WTC11 (cell line): ENCODE data around the gene DCAF5. TPM values are rescaled to one million over a fixed set of nuclear protein-coding genes. Genes with fewer than 3 reads are reported as not detected.

ENCODE experiments used
- ATAC-seq: fragments of 200-7000 bp; cut with Tn5 transposase; 2 replicates; pipeline ENCODE4 v1.10.0; 2021; ENCODE audit warnings: mild to moderate bottlenecking, moderate library complexity
- CTCF ChIA-PET: fragments of 300-600 bp; sonication (Branson Sonifier 250); formaldehyde crosslinking; loops from one replicate; lab custom pipeline; 2021; ENCODE audit warnings: antibody characterized with exemption; lab: Charles Lee
- POLR2A ChIA-PET: fragments of 350-600 bp; sonication (Branson Sonifier 250); formaldehyde crosslinking; loops from one replicate; lab custom pipeline; 2021; ENCODE audit warnings: antibody characterized with exemption; lab: Charles Lee
- DNase-seq: peaks from one replicate; pipeline ENCODE4 v3.0.0; 2021; ENCODE audit warnings: low spot score
- H3K27ac Mint-ChIP-seq: 2 replicates; pipeline ENCODE4 v1.8.0; 2021; ENCODE audit warnings: mixed read lengths
- H3K27me3 Mint-ChIP-seq: 2 replicates; pipeline ENCODE4 v1.8.0; 2021; ENCODE audit warnings: low read depth, mild to moderate bottlenecking, moderate library complexity, mixed read lengths
- H3K36me3 Mint-ChIP-seq: 2 replicates; pipeline ENCODE4 v1.8.0; 2021; ENCODE audit warnings: mixed read lengths
- H3K4me1 Mint-ChIP-seq: 2 replicates; pipeline ENCODE4 v1.8.0; 2022; ENCODE audit warnings: mixed read lengths
- H3K4me3 Mint-ChIP-seq: 2 replicates; pipeline ENCODE4 v1.8.0; 2021; ENCODE audit warnings: mild to moderate bottlenecking, moderate library complexity, mixed read lengths
- H3K9me3 Mint-ChIP-seq: 2 replicates; pipeline ENCODE4 v1.8.0; 2021; ENCODE audit warnings: mixed read lengths
- EMX1 ChIP-seq: fragments of 250-450 bp; sonication (Bioruptor Pico); IDR thresholded peaks from 2 replicates; pipeline ENCODE4 v1.8.0; 2021; ENCODE audit warnings: mild to moderate bottlenecking
- FOXJ3 ChIP-seq: sonication (generic); formaldehyde crosslinking; IDR thresholded peaks from 2 replicates; pipeline ENCODE4 v1.9.0; 2021; ENCODE audit warnings: missing genetic modification reagents, mild to moderate bottlenecking, borderline replicate concordance
- FOXK1 ChIP-seq: sonication (generic); formaldehyde crosslinking; IDR thresholded peaks from 2 replicates; pipeline ENCODE4 v1.8.0; 2022; ENCODE audit warnings: mild to moderate bottlenecking, moderate library complexity, missing genetic modification reagents
- JAZF1 ChIP-seq: fragments of 250-450 bp; sonication (Bioruptor Pico); IDR thresholded peaks from 2 replicates; pipeline ENCODE4 v1.9.0; 2021; ENCODE audit warnings: moderate library complexity, mild to moderate bottlenecking, inconsistent platforms
- JUN ChIP-seq: sonication (generic); formaldehyde crosslinking; IDR thresholded peaks from 2 replicates; pipeline ENCODE4 v1.8.0; 2023; ENCODE audit warnings: mild to moderate bottlenecking, missing genetic modification reagents
- MXD4 ChIP-seq: fragments of 250-450 bp; sonication (Bioruptor Pico); IDR thresholded peaks from 2 replicates; pipeline ENCODE4 v1.8.0; 2021; ENCODE audit warnings: mild to moderate bottlenecking, moderate library complexity, borderline replicate concordance
- NFYB ChIP-seq: sonication (generic); formaldehyde crosslinking; conservative IDR thresholded peaks from 2 replicates; pipeline ENCODE4 v1.8.0; 2022; ENCODE audit warnings: low read depth, missing genetic modification reagents
- PREB ChIP-seq: sonication (generic); formaldehyde crosslinking; IDR thresholded peaks from 2 replicates; pipeline ENCODE4 v1.8.1; 2022; ENCODE audit warnings: mild to moderate bottlenecking, missing genetic modification reagents, moderate library complexity, borderline replicate concordance
- SMAD4 ChIP-seq: sonication (generic); formaldehyde crosslinking; IDR thresholded peaks from 2 replicates; pipeline ENCODE4 v1.8.0; 2022; ENCODE audit warnings: mild to moderate bottlenecking, missing genetic modification reagents
- TEAD1 ChIP-seq: sonication (generic); formaldehyde crosslinking; IDR thresholded peaks from 2 replicates; pipeline ENCODE4 v1.8.0; 2022; ENCODE audit warnings: mild to moderate bottlenecking, missing genetic modification reagents
- ZNF425 ChIP-seq: fragments of 250-450 bp; sonication (Bioruptor Pico); conservative IDR thresholded peaks from 2 replicates; pipeline ENCODE4 v1.9.0; 2021; ENCODE audit warnings: mild to moderate bottlenecking
- total RNA-seq: library from RNA; stranded (reverse); gene quantifications from 3 replicates; pipeline ENCODE4 v1.2.3, GENCODE V29; 2021
- TF ChIP-seq, protein P1 (sequence below): sonication (generic); formaldehyde crosslinking; IDR thresholded peaks from 2 replicates; pipeline ENCODE4 v1.8.1; 2023; ENCODE audit warnings: mild to moderate bottlenecking, missing genetic modification reagents, borderline replicate concordance
- TF ChIP-seq, protein P2 (sequence below): sonication (generic); formaldehyde crosslinking; IDR thresholded peaks from 2 replicates; pipeline ENCODE4 v1.8.0; 2022; ENCODE audit warnings: mild to moderate bottlenecking, missing genetic modification reagents
- TF ChIP-seq, protein P3 (sequence below): sonication (generic); formaldehyde crosslinking; IDR thresholded peaks from 2 replicates; pipeline ENCODE4 v1.8.1; 2023; ENCODE audit warnings: mild to moderate bottlenecking, missing genetic modification reagents
- TF ChIP-seq, protein P4 (sequence below): fragments of 200-600 bp; IDR thresholded peaks from 2 replicates; pipeline ENCODE4 v1.8.0; 2022; ENCODE audit warnings: antibody characterized with exemption
- TF ChIP-seq, protein P5 (sequence below): sonication (generic); formaldehyde crosslinking; IDR thresholded peaks from 2 replicates; pipeline ENCODE4 v1.8.1; 2022; ENCODE audit warnings: low read depth, mild to moderate bottlenecking, moderate library complexity, missing genetic modification reagents, borderline replicate concordance

Gene DCAF5
- total RNA-seq, 1 experiment from 2014 or later: 30.3 TPM

DNA sequence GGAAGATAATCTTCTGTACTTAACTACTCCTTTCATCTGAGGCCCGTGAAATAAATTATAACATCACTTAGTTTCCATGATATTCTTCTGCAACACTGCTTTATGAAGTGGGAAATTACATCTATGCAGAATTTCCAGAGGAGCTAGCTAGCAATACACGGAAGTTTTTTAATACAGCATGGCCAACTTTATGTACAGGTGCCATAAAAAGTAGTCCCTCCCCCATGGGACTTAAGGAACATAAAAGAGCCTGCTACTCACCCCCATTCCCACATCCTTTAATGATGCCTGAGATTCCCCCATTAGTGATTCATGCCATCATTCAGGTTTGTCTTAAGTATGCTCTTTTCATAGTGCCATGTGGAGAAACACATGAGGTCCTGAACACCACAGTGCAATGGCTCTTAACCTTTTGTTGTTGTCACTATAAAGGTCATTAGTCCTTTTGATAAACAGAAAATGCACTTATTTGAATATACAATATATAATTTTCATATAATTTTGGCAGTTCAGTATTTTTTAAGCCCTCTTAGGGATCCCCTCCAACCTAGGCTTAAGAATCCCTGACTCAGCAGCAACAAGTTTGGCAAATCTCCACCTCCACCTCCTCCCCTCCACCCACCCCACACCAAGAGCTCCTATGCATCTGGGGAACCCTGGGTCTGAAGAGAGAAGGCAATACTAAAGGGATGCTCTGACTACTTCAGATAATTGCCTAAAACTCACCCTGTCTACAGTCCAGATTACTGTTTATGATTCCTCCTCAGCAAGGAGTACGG lies 37.3 kb downstream of the DCAF5 start:
- TF ChIP-seq, protein P1, sequence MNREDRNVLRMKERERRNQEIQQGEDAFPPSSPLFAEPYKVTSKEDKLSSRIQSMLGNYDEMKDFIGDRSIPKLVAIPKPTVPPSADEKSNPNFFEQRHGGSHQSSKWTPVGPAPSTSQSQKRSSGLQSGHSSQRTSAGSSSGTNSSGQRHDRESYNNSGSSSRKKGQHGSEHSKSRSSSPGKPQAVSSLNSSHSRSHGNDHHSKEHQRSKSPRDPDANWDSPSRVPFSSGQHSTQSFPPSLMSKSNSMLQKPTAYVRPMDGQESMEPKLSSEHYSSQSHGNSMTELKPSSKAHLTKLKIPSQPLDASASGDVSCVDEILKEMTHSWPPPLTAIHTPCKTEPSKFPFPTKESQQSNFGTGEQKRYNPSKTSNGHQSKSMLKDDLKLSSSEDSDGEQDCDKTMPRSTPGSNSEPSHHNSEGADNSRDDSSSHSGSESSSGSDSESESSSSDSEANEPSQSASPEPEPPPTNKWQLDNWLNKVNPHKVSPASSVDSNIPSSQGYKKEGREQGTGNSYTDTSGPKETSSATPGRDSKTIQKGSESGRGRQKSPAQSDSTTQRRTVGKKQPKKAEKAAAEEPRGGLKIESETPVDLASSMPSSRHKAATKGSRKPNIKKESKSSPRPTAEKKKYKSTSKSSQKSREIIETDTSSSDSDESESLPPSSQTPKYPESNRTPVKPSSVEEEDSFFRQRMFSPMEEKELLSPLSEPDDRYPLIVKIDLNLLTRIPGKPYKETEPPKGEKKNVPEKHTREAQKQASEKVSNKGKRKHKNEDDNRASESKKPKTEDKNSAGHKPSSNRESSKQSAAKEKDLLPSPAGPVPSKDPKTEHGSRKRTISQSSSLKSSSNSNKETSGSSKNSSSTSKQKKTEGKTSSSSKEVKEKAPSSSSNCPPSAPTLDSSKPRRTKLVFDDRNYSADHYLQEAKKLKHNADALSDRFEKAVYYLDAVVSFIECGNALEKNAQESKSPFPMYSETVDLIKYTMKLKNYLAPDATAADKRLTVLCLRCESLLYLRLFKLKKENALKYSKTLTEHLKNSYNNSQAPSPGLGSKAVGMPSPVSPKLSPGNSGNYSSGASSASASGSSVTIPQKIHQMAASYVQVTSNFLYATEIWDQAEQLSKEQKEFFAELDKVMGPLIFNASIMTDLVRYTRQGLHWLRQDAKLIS (CRISPR knock-in tag): no peak
- TF ChIP-seq FOXJ3 (CRISPR knock-in tag) (no peak), NFYB (CRISPR knock-in tag) (no peak), MXD4 (CRISPR knock-in tag) (no peak), FOXK1 (CRISPR knock-in tag) (no peak), JAZF1 (CRISPR knock-in tag) (no peak), PREB (CRISPR knock-in tag) (no peak), ZNF425 (CRISPR knock-in tag) (no peak)
- TF ChIP-seq, protein P2, sequence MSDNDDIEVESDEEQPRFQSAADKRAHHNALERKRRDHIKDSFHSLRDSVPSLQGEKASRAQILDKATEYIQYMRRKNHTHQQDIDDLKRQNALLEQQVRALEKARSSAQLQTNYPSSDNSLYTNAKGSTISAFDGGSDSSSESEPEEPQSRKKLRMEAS: no peak
- TF ChIP-seq, protein P3, sequence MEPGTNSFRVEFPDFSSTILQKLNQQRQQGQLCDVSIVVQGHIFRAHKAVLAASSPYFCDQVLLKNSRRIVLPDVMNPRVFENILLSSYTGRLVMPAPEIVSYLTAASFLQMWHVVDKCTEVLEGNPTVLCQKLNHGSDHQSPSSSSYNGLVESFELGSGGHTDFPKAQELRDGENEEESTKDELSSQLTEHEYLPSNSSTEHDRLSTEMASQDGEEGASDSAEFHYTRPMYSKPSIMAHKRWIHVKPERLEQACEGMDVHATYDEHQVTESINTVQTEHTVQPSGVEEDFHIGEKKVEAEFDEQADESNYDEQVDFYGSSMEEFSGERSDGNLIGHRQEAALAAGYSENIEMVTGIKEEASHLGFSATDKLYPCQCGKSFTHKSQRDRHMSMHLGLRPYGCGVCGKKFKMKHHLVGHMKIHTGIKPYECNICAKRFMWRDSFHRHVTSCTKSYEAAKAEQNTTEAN: no peak
- CTCF ChIA-PET: interaction anchor here (0.7 to 2.1 kb wide), 3 partner anchors 8 to 360 kb away, joined by 3 to 10 read pairs (median 6); no protein-coding TSS in a partner anchor
- no peaks in the 10 kb centered on the region for H3K9me3 Mint-ChIP-seq
- peaks cover 3% of the 10 kb centered on the region; the same call in 1 of the 2 replicates for H3K36me3 Mint-ChIP-seq
- H3K4me3 Mint-ChIP-seq: no peak overlapping the region
- POLR2A ChIA-PET: interaction anchor here (0.7 kb wide), 1 partner anchor 15 kb away, joined by 3 read pairs; no protein-coding TSS in a partner anchor
- no peaks in the 10 kb centered on the region for H3K4me1 Mint-ChIP-seq
- no peak overlapping the region for H3K27ac Mint-ChIP-seq
- DNase-seq (no peak), ATAC-seq (no peak)
- H3K27me3 Mint-ChIP-seq: no peaks in the 10 kb centered on the region

DNA sequence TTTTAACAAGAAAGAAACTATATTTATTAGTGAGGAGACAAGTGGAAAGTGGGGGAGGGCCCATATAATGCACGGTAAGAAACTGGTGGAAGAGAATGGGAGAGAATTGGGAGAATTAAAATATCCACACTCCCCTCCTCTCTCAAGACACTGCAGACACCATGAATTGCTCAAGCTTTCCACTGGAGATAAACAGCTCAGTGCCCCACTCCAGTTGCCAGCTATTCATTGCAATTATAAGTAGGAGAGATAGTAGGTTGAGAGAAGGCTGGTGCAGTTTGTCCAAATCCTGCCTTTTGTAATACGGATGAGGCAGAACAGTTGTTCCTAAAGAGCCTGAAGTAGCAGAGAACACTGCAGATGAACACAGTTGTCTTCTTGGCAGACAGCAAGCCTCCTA lies 38.2 kb downstream of the DCAF5 start:
- TF ChIP-seq SMAD4 (CRISPR knock-in tag) (no peak), TEAD1 (CRISPR knock-in tag) (no peak), EMX1 (CRISPR knock-in tag) (no peak), JUN (CRISPR knock-in tag) (no peak)
- TF ChIP-seq, protein P4, sequence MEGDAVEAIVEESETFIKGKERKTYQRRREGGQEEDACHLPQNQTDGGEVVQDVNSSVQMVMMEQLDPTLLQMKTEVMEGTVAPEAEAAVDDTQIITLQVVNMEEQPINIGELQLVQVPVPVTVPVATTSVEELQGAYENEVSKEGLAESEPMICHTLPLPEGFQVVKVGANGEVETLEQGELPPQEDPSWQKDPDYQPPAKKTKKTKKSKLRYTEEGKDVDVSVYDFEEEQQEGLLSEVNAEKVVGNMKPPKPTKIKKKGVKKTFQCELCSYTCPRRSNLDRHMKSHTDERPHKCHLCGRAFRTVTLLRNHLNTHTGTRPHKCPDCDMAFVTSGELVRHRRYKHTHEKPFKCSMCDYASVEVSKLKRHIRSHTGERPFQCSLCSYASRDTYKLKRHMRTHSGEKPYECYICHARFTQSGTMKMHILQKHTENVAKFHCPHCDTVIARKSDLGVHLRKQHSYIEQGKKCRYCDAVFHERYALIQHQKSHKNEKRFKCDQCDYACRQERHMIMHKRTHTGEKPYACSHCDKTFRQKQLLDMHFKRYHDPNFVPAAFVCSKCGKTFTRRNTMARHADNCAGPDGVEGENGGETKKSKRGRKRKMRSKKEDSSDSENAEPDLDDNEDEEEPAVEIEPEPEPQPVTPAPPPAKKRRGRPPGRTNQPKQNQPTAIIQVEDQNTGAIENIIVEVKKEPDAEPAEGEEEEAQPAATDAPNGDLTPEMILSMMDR: no peak
- TF ChIP-seq, protein P5, sequence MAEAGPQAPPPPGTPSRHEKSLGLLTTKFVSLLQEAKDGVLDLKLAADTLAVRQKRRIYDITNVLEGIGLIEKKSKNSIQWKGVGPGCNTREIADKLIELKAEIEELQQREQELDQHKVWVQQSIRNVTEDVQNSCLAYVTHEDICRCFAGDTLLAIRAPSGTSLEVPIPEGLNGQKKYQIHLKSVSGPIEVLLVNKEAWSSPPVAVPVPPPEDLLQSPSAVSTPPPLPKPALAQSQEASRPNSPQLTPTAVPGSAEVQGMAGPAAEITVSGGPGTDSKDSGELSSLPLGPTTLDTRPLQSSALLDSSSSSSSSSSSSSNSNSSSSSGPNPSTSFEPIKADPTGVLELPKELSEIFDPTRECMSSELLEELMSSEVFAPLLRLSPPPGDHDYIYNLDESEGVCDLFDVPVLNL (CRISPR knock-in tag): no peak
- ATAC-seq (no peak), DNase-seq (no peak)
- Mint-ChIP-seq H3K4me3 (no peak overlapping the region), H3K27me3 (no peaks in the 10 kb centered on the region), H3K36me3 (peaks cover 3% of the 10 kb centered on the region; the same call in 1 of the 2 replicates), H3K4me1 (no peaks in the 10 kb centered on the region), H3K27ac (no peak overlapping the region), H3K9me3 (no peaks in the 10 kb centered on the region)
- CTCF ChIA-PET: no interaction called here
- POLR2A ChIA-PET: no interaction called here
